Mesodermal cell (in vitro differentiated cells): ENCODE data around the gene PHLDB3.
"Not testable (repeated sequence)": the region's sequence is repeated elsewhere in the genome, so short reads cannot be mapped to it uniquely, and the experiment has no call there.

ENCODE experiments used
- H3K27ac ChIP-seq: 2 replicates; pipeline ENCODE4 v1.7.0; 2013; ENCODE audit warnings: mild to moderate bottlenecking, low read depth, low read length, moderate library complexity; ENCODE audit not compliant: severe bottlenecking
- H3K36me3 ChIP-seq: 2 replicates; pipeline ENCODE4 v1.7.1; 2013; ENCODE audit warnings: mild to moderate bottlenecking, low read length, moderate library complexity; ENCODE audit not compliant: control insufficient read depth, insufficient read depth
- H3K4me1 ChIP-seq: one replicate; pipeline ENCODE4 v1.7.1; 2013; ENCODE audit warnings: mild to moderate bottlenecking, low read length; ENCODE audit not compliant: insufficient read depth, control insufficient read depth, poor library complexity, severe bottlenecking
- H3K4me3 ChIP-seq: 2 replicates; pipeline ENCODE4 v1.7.0; 2013; ENCODE audit warnings: low read length, control low read depth, mild to moderate bottlenecking; ENCODE audit not compliant: insufficient read depth, poor library complexity, severe bottlenecking; ENCODE audit errors: extremely low read depth
- H3K9me3 ChIP-seq: 2 replicates; pipeline ENCODE4 v1.7.1; 2013; ENCODE audit warnings: mild to moderate bottlenecking, low read length, moderate library complexity; ENCODE audit not compliant: control insufficient read depth
- WGBS, 2 experiments: methylation state at CpG; one replicate each; pipeline ENCODE4 v1.1.5; 2013; ENCODE audit warnings: missing lambda C conversion rate in 2 of 2; ENCODE audit not compliant: insufficient coverage in 2 of 2; 5-methylcytosine and 5-hydroxymethylcytosine counted together

PHLDB3 gene

DNA sequence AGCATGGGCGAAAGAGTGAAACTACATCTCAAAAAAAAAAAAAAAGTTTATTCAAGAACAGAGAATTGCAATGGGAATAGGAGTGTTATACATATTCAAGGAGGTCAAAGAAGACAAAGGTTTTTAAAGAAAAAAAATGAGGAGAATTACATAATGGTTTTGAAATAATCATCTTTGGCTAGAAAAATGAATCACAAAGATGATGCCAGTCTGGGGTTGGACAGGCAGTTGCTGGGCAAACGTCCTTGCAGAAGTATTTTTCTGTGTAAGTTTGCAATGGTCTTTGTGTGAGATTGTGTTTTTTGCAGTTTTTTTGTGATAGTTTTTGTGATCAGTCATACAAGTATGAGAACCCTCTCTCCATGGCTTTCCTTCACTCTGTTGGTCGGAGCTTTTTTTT is 62.8 kb downstream of the PHLDB3 start:
- Histone ChIP-seq H3K9me3 (peaks cover 5% of the 10 kb centered on the region), H3K27ac (no peak overlapping the region), H3K4me1 (no peaks in the 10 kb centered on the region), H3K36me3 (no peaks in the 10 kb centered on the region), H3K4me3 (no peak overlapping the region)
- WGBS, 2 experiments = no CpG with 5 or more reads among the region's 3 CpGs

DNA sequence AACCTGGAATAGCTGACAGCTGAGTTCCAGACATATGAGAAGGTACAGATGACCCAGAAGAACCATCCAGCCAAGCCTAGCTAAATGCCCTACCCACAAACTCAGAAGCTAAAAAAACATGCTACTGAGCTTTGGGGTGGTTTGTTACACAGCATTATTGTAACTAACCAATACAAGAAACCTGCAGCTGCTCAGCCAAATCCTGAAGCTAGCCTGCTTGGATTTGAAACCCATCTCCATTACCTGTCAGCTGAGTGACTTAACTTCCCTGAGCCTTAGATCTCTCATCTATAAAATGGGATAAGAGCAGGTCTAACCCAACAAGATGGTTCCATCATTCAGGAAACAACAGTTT is 64.9 kb downstream of the PHLDB3 start:
- Histone ChIP-seq H3K4me3 (no peak overlapping the region), H3K4me1 (no peaks in the 10 kb centered on the region), H3K27ac (no peak overlapping the region), H3K9me3 (peaks cover 5% of the 10 kb centered on the region), H3K36me3 (no peaks in the 10 kb centered on the region)

DNA sequence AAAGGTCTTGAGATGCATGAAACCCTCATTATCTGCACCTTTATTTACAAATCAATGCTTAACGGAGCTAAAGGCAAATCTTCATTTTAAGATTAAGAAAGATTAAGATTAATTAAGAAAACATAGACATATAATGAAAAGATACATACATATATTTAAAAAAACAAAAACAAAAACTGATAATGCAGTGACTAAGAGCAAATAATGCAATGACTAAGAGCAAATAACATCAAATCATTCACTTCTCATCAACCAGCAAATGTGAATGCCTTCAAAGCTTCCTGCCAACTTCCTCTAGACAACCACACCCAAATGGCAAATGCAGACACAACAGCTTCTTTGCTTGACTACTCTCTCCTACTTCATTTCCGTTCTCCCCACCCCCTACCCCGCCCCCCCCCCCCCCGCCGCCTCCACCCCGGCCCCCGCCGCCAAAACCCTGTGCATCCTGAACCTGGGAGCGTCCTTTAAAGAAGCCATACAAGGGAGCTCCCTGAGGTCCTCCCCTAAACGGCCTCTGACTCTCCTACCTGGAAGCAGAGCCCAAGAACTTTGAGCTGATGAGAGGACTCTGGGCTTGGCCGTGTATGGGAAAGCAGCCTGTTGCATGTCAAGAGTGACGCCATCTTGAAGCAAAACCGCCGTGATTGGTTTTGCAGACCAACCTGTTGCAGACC is 65.4 kb downstream of the PHLDB3 start:
- no peaks in the 10 kb centered on the region for H3K36me3 ChIP-seq
- peaks cover 5% of the 10 kb centered on the region for H3K9me3 ChIP-seq
- WGBS, 2 experiments = 86 to 89% methylated on average over 6 to 8 of the region's 14 CpGs
- no peak overlapping the region for H3K4me3 ChIP-seq
- H3K27ac ChIP-seq = no peak overlapping the region
- no peaks in the 10 kb centered on the region for H3K4me1 ChIP-seq

DNA sequence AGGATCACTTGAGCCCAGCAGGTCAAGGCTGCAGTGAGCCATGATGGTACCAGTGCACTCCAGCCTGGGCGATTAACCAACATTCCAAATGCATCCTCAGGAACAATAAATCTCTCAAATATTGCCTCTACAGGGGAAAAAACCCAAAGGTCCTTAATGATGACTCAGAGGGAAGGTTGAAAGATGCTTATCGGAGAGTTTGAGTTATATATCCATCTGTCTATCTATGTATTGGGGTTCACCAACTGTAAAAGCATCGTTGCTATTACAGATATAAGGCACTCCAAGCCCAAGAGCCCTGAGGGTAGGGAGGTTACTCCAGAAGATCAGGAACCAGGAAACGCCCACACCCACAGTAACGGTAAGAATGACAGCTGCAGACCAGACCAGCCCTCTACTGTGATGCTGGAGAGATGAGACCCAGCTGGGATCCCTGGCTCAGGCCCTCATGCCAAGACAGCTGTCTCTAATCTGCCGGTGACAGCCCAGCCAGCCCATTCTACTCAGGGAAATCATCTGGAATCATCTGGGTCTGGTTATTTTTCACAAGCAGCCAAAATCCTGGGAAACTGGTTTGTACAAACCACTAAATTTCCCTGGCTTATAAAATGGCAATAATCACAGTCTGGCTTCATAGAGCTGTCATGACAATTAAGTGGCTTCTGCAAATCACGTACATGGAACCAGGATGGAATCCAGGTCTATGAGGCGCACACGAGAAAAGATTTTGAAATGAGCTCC is 66.1 kb downstream of the PHLDB3 start:
- Histone ChIP-seq H3K9me3 (peaks cover 5% of the 10 kb centered on the region), H3K4me3 (no peak overlapping the region), H3K36me3 (no peaks in the 10 kb centered on the region), H3K4me1 (no peaks in the 10 kb centered on the region), H3K27ac (no peak overlapping the region)
- WGBS, 2 experiments = 87 to 89% methylated on average over 6 to 7 of the region's 9 CpGs

DNA sequence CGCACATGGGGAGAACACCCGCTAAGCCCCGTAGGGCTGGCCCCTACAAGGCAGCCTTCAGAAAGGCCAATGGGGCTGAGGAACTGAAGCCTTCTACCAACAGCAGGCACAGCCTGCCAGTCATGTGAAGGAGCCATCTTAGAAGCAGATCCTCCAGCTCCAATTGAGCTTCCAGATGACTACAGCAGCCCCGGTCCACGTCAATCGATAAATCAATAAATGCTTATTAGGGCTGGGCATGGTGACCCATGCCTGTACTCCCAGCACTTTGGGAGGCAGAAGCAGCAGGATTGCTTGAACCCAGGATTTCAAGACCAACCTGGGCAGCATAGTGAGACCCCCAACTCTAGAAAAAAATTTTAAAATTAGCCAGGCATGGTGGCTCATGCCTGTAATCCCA is 66.8 kb downstream of the PHLDB3 start:
- no peak overlapping the region for H3K27ac ChIP-seq
- 91 to 100% methylated on average over 4 of the region's 6 CpGs for WGBS, 2 experiments

DNA sequence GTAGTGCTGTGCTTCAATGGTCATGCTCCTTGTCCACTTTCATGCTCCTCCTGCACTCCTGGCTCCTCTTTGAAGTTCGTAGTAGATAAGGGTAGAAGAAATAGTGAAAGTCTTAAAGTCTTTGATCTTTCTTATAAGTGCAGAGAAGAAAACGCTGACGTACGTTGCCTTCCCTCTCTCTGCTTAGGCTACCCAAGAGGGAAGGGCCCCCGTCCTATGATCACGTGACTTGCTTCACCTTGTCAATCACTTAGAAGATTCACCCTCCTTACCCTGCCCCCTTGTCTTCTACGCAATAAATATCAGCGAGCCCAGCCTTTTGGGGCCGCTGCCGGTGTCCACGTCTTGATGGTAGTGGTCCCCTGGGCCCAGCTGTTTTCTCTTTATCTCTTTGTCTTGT is 67.3 kb downstream of the PHLDB3 start:
- not testable (repeated sequence) for H3K36me3 ChIP-seq, H3K4me3 ChIP-seq, H3K27ac ChIP-seq, H3K4me1 ChIP-seq, H3K9me3 ChIP-seq
- WGBS, 2 experiments = 93 to 99% methylated on average over 7 to 8 of the region's 11 CpGs

More for the DNA sequence above, 66.8 kb downstream of the PHLDB3 start:
- H3K9me3 ChIP-seq = peaks cover 5% of the 10 kb centered on the region
- no peaks in the 10 kb centered on the region for H3K36me3 ChIP-seq
- H3K4me1 ChIP-seq = no peaks in the 10 kb centered on the region
- H3K4me3 ChIP-seq = no peak overlapping the region

DNA sequence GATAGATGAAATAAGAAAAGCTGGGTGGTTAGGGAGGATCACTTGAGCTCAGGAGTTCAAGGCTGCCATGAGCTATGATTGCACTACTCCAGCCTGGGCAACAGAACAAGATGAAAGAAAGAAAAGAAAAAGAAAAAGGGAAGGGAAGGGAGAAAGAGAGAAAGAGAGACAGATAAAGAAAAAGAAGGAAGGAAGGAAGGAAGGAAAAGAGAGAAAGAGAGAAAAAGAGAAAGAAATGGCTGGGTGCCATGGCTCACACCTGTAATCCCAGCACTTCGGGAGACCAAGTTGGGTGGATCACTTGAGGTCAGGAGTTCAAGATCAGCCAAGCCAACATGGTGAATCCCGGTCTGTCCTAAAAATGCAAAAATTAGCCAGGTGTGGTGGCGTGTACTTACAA is 68.8 kb downstream of the PHLDB3 start:
- WGBS, 2 experiments = 87 to 94% methylated on average over 3 of the region's 3 CpGs
- Histone ChIP-seq H3K4me1 (no peaks in the 10 kb centered on the region), H3K4me3 (no peak overlapping the region), H3K9me3 (peaks cover 5% of the 10 kb centered on the region), H3K36me3 (no peaks in the 10 kb centered on the region), H3K27ac (no peak overlapping the region)

DNA sequence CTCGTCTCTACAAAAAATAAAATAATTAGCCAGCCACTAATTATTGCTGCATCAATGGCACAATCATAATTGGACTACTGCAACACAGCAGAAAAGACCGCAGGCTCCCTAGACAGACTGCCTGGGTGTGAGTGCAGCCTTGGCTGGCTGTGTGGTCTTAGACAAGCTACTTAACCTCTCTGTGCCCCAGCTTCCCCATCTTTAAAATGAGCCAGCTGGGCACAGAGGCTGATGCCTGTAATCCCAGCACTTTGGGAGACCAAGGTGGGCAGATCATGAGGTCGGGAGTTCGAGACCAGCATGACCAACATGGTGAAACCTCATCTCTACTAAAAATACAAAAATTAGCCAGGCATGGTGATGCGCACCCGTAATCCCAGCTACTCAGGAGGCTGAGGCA is 70.9 kb downstream of the PHLDB3 start:
- Histone ChIP-seq H3K9me3 (no peaks in the 10 kb centered on the region), H3K36me3 (no peaks in the 10 kb centered on the region), H3K4me1 (no peaks in the 10 kb centered on the region), H3K4me3 (no peak overlapping the region), H3K27ac (no peak overlapping the region)
- WGBS, 2 experiments = 80 to 93% methylated on average over 1 to 5 of the region's 6 CpGs

DNA sequence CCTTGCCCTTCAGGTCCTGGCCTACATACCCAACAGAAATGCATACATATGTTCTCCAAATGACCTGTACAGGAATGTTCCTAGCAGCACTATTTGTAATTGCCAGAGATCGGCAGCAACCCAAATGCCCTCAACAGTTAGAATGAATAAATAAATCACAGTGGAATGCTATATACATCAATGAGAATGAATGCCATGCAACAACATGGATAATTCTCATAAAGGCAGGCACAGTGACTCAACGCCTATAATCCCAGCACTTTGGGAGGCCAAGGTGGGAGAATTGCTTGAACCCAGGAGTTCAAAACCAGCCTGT is 71.2 kb downstream of the PHLDB3 start:
- no peak overlapping the region for H3K4me3 ChIP-seq
- H3K4me1 ChIP-seq = no peaks in the 10 kb centered on the region
- 73 to 89% methylated on average over 1 of the region's 2 CpGs for WGBS, 2 experiments
- no peaks in the 10 kb centered on the region for H3K9me3 ChIP-seq
- no peaks in the 10 kb centered on the region for H3K36me3 ChIP-seq
- H3K27ac ChIP-seq = no peak overlapping the region

DNA sequence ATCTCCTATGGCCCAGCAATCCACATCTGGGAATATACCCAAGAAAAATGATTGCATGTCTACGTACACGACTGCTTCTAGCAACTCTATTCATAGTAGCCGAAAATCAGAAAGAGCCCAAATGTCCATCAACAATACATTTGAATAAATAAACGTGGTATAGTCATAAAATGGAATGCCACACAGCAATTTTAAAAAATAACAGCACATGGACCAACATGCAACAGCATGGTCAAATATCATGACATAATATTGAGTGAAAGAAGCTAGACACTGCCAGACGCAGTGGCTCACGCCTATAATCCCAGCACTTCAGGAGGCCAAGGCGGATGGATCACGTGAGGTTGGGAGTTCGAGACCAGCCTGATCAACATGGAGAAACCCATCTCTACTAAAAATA is 73.6 kb downstream of the PHLDB3 start:
- no peaks in the 10 kb centered on the region for H3K9me3 ChIP-seq
- H3K4me3 ChIP-seq = no peak overlapping the region
- H3K36me3 ChIP-seq = no peaks in the 10 kb centered on the region
- H3K27ac ChIP-seq = no peak overlapping the region
- WGBS, 2 experiments = 80 to 86% methylated on average over 1 to 7 of the region's 9 CpGs
- no peaks in the 10 kb centered on the region for H3K4me1 ChIP-seq

DNA sequence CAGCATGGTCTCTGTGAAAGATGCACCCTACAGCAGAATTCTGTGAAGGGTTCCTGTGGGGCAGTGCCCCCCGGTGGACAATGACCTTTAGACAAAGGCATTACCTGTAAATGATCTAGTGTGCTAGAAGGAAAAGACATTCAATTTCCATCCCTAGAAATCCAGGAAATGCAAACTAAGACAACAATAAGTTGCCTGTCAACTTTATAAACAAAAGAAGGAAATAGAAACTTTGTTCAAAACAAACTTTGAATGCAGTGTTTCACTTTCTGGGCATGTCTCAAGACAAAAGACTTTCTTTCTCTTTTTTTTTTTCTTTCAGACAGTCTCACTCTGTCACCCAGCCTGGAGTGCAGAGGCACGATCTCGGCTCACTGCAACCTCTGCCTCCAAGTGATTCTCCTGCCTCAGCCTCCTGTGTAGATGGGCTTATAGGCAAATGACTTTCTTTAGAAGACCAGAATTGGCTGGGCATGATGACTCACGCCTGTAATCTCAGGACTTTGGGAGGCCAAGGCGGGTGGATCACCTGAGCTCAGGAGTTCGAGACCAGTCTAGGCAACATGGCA is 74.3 kb downstream of the PHLDB3 start:
- 76 to 100% methylated on average over 3 of the region's 6 CpGs for WGBS, 2 experiments
- no peaks in the 10 kb centered on the region for H3K9me3 ChIP-seq
- no peak overlapping the region for H3K27ac ChIP-seq
- H3K4me1 ChIP-seq = no peaks in the 10 kb centered on the region
- H3K4me3 ChIP-seq = no peak overlapping the region
- H3K36me3 ChIP-seq = no peaks in the 10 kb centered on the region
